Measurements from ENCODE around the gene CCM2L.

Gene CCM2L

DNA sequence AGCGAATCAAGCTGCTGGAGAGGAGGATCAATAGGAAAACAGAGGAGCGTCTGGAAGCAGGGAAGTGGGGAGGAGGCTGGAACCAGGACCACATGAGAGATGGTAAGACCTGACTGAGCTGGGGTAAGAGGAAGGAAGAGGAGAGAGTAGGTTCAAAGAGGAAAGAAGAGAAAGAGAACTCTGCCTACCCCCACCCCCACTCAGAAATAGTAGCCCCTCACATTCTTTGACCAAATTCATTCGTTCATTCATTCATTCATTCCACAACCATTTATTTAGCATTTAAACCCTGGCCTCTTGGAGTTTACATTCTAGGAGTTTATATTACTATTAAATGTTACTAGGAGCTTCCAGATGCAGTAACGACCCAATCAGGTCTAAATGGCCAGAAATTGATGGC is 26.0 kb downstream of the CCM2L start:
- TF ChIP-seq, protein P1, sequence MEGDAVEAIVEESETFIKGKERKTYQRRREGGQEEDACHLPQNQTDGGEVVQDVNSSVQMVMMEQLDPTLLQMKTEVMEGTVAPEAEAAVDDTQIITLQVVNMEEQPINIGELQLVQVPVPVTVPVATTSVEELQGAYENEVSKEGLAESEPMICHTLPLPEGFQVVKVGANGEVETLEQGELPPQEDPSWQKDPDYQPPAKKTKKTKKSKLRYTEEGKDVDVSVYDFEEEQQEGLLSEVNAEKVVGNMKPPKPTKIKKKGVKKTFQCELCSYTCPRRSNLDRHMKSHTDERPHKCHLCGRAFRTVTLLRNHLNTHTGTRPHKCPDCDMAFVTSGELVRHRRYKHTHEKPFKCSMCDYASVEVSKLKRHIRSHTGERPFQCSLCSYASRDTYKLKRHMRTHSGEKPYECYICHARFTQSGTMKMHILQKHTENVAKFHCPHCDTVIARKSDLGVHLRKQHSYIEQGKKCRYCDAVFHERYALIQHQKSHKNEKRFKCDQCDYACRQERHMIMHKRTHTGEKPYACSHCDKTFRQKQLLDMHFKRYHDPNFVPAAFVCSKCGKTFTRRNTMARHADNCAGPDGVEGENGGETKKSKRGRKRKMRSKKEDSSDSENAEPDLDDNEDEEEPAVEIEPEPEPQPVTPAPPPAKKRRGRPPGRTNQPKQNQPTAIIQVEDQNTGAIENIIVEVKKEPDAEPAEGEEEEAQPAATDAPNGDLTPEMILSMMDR (IDR thresholded peaks at IDR 0.05) = no peak
- no peak for DNase-seq (ENCODE audit: low spot score)
- Histone ChIP-seq H3K4me3 (no peak overlapping the region), H3K27ac (no peak overlapping the region)

DNA sequence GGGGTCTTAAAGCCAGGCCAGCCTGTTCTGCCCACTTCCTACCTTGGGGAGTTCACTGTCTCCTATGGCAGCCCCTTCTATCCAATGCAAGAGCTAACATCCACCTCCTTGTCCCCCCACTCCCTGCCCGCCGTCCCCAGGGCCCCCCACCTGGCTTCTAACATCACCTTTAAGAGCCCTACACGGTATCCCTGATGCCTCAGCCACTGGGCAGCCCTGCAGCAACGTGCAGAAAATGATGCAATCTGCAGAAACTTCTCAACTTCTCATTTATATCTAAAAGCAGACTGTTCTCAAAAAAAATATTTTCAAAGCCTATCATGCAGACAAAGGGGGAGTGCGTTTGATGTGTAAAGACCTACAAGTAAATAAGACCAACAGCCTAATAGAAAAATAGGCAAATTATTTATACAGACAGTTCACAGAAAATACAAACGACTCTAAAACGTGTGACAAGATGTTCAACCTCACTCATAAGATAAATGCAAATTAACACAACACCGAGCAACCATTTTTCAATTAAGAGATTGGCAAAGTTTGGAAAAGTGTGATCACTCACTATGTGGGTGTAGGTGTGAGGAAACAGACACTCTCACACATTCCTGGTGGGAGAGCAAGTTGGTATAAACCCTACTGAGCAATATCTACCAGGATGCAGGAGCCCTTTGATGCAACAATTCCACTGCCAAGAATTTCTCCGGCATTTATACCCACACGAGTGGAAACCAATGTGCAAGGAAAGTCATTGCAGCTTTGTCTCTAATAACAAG is 26.7 kb downstream of the CCM2L start:
- no peak overlapping the region for H3K4me3 ChIP-seq
- no peak overlapping the region for H3K27ac ChIP-seq
- TF ChIP-seq, protein P1 (IDR thresholded peaks at IDR 0.05) = no peak
- no peak for DNase-seq (ENCODE audit: low spot score)

DNA sequence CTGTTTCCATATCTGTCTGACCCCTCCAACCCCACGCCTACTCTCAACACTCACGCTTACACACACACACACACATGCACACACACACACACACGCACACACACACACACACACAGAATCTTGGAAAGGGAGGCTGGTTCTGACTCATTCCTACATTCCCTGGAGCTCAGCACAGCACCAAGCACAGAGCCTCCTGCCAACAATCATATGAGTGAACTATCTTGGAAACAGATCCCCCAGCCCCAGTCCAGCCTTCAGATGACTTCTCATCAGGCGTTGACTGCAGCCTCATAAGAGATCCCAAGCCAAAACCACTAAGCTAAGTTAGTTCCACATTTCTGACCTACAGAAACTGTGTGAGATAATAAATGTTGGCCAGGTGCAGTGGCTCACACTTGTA is 27.7 kb downstream of the CCM2L start:
- H3K27ac ChIP-seq = no peak overlapping the region
- no peak overlapping the region for H3K4me3 ChIP-seq
- no peak for DNase-seq (ENCODE audit: low spot score)
- TF ChIP-seq, protein P1 (IDR thresholded peaks at IDR 0.05) = no peak

DNA sequence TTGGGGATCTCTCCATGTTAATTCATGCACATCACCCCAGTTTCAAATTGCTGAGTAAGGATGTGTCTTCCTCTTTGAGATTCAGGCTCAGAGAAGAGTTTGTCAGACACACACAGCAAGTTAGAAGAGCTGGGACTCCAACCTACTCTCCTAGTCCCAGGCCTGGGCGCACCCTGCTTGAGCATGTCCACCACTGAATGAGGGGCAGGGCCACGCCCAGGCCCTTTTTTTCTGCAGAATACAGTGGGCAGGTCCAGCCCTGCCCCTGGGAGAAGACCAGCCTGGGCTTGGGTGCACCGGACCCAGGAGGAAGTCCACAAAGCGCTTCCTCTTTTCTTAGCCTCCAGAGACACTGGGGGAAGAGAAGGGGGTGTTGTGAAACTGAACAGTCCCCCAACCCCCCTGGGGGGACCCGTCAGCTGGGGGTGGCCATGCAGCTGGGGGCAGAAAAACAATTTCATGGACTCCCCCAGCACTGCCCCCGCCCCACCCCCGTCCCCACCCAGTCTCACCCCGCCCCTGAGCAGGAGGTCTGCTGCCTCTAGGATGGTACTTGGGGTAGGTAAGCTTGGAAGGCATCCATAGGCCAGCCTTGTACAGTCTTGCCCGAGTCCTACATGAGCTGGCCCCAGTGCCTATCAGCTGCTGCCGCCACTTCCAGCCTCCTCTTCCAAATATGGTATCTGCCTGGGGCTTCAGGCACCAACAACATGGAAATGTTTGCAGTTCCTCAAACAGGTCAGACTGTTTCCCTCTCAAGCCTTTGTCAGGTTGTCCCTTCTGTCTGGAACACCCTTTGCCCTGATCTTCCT is 30.1 kb downstream of the CCM2L start:
- H3K27ac ChIP-seq = peak overlapping the region in 1 of 2 donors; percentile 77
- no peak for DNase-seq (ENCODE audit: low spot score)
- TF ChIP-seq, protein P1 (IDR thresholded peaks at IDR 0.05) = no peak
- no peak overlapping the region for H3K4me3 ChIP-seq

DNA sequence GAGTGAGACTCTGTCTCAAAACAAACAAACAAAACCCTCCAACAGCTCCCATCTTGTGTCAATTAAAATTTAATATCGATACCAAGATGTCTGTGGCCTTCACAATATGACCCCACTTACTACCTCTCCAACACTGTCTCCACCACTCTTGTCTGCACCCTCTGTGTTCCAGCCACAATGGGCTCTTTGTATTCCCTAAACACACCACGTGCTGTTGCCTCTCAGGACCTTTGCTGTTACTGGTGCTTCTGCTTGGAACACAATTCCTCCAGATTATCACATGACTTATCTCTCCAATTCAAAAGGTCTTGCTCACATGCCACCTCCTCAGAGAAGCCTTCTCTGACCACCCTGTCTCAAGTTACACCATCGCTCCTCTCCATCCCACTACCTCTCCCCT is 35.8 kb downstream of the CCM2L start:
- no peak overlapping the region for H3K27ac ChIP-seq
- TF ChIP-seq, protein P1 (IDR thresholded peaks at IDR 0.05) = no peak
- H3K4me3 ChIP-seq = no peak overlapping the region
- DNase-seq (ENCODE audit: low spot score) = no peak

DNA sequence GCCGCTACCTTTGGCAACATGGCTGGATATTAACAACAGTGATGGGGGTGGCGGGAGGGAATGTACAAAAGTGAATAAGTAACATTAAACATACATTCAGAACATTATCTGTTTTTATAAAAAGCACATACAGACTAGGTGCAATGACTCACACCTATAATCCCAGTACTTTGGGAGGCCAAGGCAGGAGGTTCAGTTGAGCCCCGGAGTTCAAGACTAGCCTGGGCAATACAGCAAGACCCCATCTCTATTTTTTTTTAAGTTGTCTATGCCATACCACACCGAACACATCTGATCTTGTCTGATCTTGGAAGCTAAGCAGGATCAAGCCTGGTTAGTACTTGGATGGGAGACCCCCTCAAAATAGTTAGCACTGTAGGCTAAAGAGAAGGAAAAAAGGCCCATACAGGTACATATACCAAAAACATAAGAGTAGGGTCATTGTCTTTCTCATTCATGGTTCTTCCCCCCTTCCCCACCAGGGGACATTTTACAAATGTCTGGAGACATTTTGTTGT is 40.1 kb downstream of the CCM2L start:
- no peak overlapping the region for H3K4me3 ChIP-seq
- TF ChIP-seq, protein P1 (IDR thresholded peaks at IDR 0.05) = no peak
- DNase-seq (ENCODE audit: low spot score) = no peak
- no peak overlapping the region for H3K27ac ChIP-seq

All from coronary artery (tissue), 2 donors.